Epithelial cell of proximal tubule (primary cell): ENCODE data around the gene GMEB2. TPM values are rescaled to one million over a fixed set of nuclear protein-coding genes. Genes with fewer than 3 reads are reported as not detected.

Experiments used
- DNase-seq: peaks from one replicate; pipeline ENCODE4 v3.0.0-alpha.2; 2011; ENCODE audit warnings: low read depth
- H3K4me3 ChIP-seq: 2 replicates; pipeline ENCODE4 v1.5.1; 2011; ENCODE audit warnings: low read depth, mild to moderate bottlenecking, low read length
- total RNA-seq: library from RNA; depleted of rRNA; stranded (reverse); fragments of >200 nt; gene quantifications from 2 replicates; pipeline ENCODE4 v1.2.3, GENCODE V29; 2015
- TF ChIP-seq, protein P1 (sequence below): conservative IDR thresholded peaks from 2 replicates; pipeline ENCODE4 v1.5.1; 2012; ENCODE audit warnings: low read depth, mild to moderate bottlenecking, low read length

The GMEB2 gene
- total RNA-seq, 1 donor from 2014 or later: 10.5 TPM

DNA sequence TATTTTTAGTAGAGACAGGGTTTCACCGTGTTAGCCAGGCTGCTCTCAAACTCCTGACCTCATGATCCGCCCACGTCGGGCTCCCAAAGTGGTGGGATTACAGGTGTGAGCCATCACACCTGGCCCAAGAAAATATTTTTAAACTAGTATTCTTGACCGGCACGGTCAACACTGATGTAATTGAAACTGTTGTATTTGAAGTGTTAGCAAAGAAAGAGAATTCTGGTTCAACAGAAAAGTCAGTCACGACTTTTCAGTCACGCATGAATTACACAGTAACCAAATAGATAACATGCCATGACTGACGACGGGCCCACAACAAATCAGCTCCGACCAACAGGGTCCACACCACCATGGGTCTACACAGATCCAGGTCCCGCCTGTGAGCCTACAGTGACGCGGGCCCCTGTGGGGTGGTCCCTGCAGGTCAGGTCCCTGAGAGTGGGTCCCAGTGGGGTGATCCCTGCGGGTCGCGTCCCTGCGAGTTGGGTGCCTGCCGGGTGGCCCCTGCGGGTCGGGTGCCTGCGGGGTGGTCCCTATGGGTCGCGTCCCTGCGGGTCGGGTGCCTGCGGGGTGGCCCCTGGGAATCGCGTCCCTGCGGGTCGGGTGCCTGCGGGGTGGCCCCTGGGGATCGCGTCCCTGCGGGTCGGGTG lies 1.0 kb downstream of the GMEB2 start:
- peak overlapping the region; percentile 94 for H3K4me3 ChIP-seq
- TF ChIP-seq, protein P1, sequence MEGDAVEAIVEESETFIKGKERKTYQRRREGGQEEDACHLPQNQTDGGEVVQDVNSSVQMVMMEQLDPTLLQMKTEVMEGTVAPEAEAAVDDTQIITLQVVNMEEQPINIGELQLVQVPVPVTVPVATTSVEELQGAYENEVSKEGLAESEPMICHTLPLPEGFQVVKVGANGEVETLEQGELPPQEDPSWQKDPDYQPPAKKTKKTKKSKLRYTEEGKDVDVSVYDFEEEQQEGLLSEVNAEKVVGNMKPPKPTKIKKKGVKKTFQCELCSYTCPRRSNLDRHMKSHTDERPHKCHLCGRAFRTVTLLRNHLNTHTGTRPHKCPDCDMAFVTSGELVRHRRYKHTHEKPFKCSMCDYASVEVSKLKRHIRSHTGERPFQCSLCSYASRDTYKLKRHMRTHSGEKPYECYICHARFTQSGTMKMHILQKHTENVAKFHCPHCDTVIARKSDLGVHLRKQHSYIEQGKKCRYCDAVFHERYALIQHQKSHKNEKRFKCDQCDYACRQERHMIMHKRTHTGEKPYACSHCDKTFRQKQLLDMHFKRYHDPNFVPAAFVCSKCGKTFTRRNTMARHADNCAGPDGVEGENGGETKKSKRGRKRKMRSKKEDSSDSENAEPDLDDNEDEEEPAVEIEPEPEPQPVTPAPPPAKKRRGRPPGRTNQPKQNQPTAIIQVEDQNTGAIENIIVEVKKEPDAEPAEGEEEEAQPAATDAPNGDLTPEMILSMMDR: no peak
- no peak for DNase-seq

DNA sequence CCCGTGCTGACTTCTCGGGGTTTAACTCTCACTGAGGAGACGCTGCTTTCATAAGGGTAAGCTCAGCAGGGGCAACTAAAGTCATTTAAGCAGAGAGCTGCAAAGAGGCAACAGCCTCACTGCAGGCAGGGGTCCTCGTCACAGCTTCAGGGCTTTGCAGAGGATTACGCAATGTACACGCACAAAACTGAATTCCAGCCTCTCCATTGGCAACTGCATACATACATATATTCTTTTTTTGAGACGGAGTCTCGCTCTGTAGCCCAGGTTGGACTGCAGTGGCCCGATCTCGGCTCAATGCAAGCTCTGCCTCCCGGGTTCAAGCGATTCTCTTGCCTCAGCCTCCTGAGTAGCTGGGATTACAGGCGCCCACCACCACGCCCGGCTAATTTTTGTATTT lies 2.4 kb downstream of the GMEB2 start:
- DNase-seq: no peak
- TF ChIP-seq, protein P1: no peak
- no peak overlapping the region for H3K4me3 ChIP-seq

DNA sequence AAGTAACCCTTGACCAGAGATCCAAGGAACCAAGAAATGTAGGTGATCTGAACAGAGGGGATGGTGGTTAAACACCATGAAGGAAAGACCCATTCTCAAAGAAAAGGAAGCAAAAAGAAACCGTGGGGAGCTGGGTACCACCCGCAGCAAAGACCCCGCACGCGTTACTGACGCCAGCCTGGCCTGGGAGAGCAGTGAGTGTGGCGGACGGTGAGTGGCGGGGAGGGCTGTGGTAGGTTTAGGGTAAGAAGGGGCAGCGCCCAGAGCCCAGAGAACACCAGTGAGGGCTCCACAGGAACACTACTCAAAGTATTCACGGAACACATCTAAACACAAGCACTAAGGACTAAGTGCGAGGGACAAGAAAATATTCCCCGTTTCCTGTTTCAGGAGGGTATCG lies 4.2 kb downstream of the GMEB2 start:
- DNase-seq: no peak
- no peak overlapping the region for H3K4me3 ChIP-seq
- TF ChIP-seq, protein P1: no peak

DNA sequence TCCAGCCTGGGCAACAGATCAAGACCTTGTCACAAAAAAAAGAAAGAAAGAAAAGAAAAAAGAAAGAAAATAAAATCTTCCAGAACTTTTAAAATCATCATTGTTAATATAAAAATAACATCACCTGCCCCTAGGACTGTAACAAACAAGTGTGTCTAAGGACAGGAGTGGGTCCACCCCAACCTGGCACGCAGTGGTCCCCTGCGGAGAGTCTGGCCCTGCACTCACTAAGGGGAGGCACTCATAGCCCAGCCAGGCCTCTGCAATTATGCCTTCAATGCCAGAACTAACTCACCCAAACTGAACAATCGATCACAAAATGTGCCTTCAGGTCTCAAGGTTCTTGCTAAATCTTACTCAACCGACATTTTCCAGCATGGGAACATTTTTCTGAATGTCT lies 4.8 kb downstream of the GMEB2 start:
- no peak for DNase-seq
- no peak overlapping the region for H3K4me3 ChIP-seq
- TF ChIP-seq, protein P1: no peak

DNA sequence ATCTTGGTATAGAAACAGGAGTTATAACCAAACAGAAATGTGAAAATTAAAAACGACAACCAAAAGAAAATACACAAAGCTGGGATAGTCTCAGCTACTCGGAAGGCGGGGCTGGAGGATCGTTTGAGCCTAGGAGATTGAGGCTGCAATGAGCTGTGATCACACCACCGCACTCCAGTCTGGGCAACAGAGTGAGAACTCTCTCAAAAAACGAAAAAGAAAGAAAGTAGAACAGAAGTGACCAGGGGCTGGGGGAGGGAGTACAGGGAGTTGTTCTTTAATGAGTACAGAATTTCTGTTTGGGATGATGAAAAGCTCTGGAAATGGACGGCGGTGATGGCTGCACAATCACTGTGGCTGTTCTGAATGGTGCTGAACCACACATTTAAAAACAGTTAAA lies 5.9 kb downstream of the GMEB2 start:
- H3K4me3 ChIP-seq: no peak overlapping the region
- TF ChIP-seq, protein P1: no peak
- no peak for DNase-seq

DNA sequence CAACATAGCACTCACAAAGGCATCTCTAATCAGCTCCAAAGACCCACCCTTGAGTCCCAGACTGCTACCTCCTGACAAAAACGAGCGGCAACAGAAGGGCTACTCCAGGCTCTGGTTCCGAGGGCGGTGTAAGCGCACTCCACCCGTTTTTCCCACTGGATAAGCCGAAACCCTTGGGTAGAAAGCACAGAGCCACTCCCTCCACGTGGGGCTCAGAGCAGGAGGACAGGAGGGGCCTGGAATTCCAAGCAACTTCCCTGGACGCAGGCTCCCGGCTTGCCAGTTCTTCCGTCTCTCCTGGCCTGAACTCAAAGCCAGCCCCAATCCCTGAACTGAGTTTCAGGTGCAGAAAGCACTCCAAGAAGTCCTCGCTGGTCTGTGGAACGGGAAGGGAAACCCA lies 7.4 kb downstream of the GMEB2 start:
- no peak overlapping the region for H3K4me3 ChIP-seq
- TF ChIP-seq, protein P1: no peak
- DNase-seq: no peak

DNA sequence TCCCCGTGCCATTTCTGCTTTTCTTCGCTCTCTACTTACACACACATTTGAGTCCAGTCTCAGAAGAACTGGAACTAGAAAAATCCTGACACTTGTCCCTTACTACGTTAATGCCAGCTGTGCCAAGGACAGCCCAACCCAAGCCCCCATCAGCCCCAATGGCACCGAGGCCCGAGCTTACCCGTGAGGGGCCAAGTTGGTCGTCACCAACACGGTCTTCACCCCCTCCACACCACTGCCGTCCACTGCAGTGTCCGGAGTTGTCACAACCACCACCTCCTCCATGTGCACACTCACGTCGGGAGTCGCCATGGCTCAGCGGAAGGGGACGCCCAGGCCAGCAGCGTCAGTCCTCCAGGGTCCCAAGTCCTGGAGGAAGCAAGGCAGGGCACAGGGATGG lies 7.8 kb downstream of the GMEB2 start:
- H3K4me3 ChIP-seq: no peak overlapping the region
- no peak for DNase-seq
- TF ChIP-seq, protein P1: no peak
